ENCODE measurements around the gene PODXL2.
"Not testable (repeated sequence)": the region's sequence is repeated elsewhere in the genome, so short reads cannot be mapped to it uniquely, and the experiment has no call there.

PODXL2 gene

GRCh38 chr3:127675651-127676391, 46.8 kb downstream of the PODXL2 start:
- no peak for DNase-seq

- DNase-seq: no peak
These were observed 47.5 kb downstream of the PODXL2 start for GRCh38 chr3:127676456-127676855.

GRCh38 chr3:127676921-127677351, 48.0 kb downstream of the PODXL2 start:
- no peak for DNase-seq

- DNase-seq: no peak
These were observed 48.7 kb downstream of the PODXL2 start for GRCh38 chr3:127677541-127678314.

GRCh38 chr3:127678315-127678599, 49.3 kb downstream of the PODXL2 start:
- DNase-seq: no peak

- no peak for DNase-seq
These were observed 49.9 kb downstream of the PODXL2 start for GRCh38 chr3:127678611-127679533.

GRCh38 chr3:127679534-127680145, 50.7 kb downstream of the PODXL2 start:
- no peak for DNase-seq

- DNase-seq: no peak
These were observed 51.2 kb downstream of the PODXL2 start for GRCh38 chr3:127680146-127680661.

- DNase-seq: no peak
These were observed 51.8 kb downstream of the PODXL2 start for GRCh38 chr3:127680798-127681221.

- DNase-seq: not testable (repeated sequence)
These were observed 53.2 kb downstream of the PODXL2 start for GRCh38 chr3:127682175-127682554.

- no peak for DNase-seq
These were observed 53.6 kb downstream of the PODXL2 start for GRCh38 chr3:127682561-127682960.

GRCh38 chr3:127684871-127685707, 56.1 kb downstream of the PODXL2 start:
- no peak for DNase-seq

GRCh38 chr3:127685708-127686511, 56.9 kb downstream of the PODXL2 start:
- DNase-seq: no peak

- DNase-seq: no peak
These were observed 57.5 kb downstream of the PODXL2 start for GRCh38 chr3:127686512-127686894.

- no peak for DNase-seq
These were observed 58.3 kb downstream of the PODXL2 start for GRCh38 chr3:127687228-127687737.

- no peak for DNase-seq
These were observed 59.0 kb downstream of the PODXL2 start for GRCh38 chr3:127688022-127688415.

- DNase-seq: no peak
These were observed 59.7 kb downstream of the PODXL2 start for GRCh38 chr3:127688416-127689265.

- no peak for DNase-seq
These were observed 60.4 kb downstream of the PODXL2 start for GRCh38 chr3:127689266-127689860.

GRCh38 chr3:127690106-127690505, 61.1 kb downstream of the PODXL2 start:
- DNase-seq: no peak
